ENCODE data around the gene MIGA1.

The MIGA1 gene

GRCh38 chr1:77925518-77925917 lies 146.1 kb downstream of the MIGA1 start:
- no peak for ATAC-seq

GRCh38 chr1:77925956-77926355 lies 146.5 kb downstream of the MIGA1 start:
- ATAC-seq = no peak

- peak in 1 of 2 donors; percentile 7 for ATAC-seq
Measured at GRCh38 chr1:77926561-77927357, 147.3 kb downstream of the MIGA1 start.

DNA sequence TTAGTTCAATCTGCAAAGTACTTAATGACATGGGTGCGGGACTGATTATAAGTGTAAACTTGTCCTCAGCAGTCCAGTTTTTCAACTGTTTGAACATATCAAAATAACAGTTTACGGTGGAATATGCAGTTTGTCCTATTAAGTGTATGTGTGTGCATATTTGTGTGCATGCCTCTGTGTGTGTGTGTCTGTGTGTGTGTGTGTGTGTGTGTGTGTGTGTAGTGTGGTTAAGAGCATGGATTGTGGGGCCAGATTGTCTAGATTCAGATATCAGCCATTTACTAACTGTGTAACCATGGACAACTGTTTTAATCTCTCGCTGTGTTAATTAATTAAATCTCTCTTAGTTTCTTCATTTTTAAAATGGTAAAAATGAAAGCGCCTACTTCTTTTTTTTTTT lies 148.0 kb downstream of the MIGA1 start:
- no peak for ATAC-seq
